Activated T-helper 17 cell treated with anti-CD3 and anti-CD28 coated beads, Interleukin-2, amount 50 U/mL, for 72 hours (primary cell): ENCODE data around the gene ELOVL5. TPM values are rescaled to one million over a fixed set of nuclear protein-coding genes. Genes with fewer than 3 reads are reported as not detected.
A peak's percentile ranks its signal among the peaks of the same experiment; 100 is the strongest.

ENCODE experiments used
- ATAC-seq: fragments of 150-1000 bp; cut with Tn5 transposase; replicated peaks from 2 replicates; pipeline ENCODE4 v1.10.0; 2021; ENCODE audit warnings: mild to moderate bottlenecking, moderate library complexity
- H3K27ac Mint-ChIP-seq: one replicate; pipeline ENCODE4 v1.8.0; 2022; ENCODE audit warnings: mixed read lengths
- H3K27me3 Mint-ChIP-seq: one replicate; pipeline ENCODE4 v1.8.0; 2022; ENCODE audit warnings: mixed read lengths
- H3K36me3 Mint-ChIP-seq: one replicate; pipeline ENCODE4 v1.8.0; 2022; ENCODE audit warnings: low read depth, mild to moderate bottlenecking, mixed read lengths
- H3K4me1 Mint-ChIP-seq: one replicate; pipeline ENCODE4 v1.8.0; 2022; ENCODE audit warnings: mixed read lengths
- H3K4me3 Mint-ChIP-seq: one replicate; pipeline ENCODE4 v1.8.0; 2022; ENCODE audit warnings: mild to moderate bottlenecking, mixed read lengths
- H3K9me3 Mint-ChIP-seq: one replicate; pipeline ENCODE4 v1.8.0; 2022; ENCODE audit warnings: mixed read lengths
- total RNA-seq, 2 donors: library from RNA; stranded (reverse); gene quantifications; one replicate each; pipeline ENCODE4 v1.2.3, GENCODE V29; 2022

ELOVL5 gene
- total RNA-seq, 2 donors from 2014 or later = 91.9 to 127 TPM

GRCh38 chr6:53297004-53297403, 51.7 kb downstream of the ELOVL5 start:
- ATAC-seq = no peak
- peak overlapping the region; percentile 75 for H3K27ac Mint-ChIP-seq
- H3K27me3 Mint-ChIP-seq = no peaks in the 10 kb centered on the region
- peaks cover 40% of the 10 kb centered on the region for H3K36me3 Mint-ChIP-seq
- peak overlapping the region; percentile 65 for H3K4me3 Mint-ChIP-seq
- no peaks in the 10 kb centered on the region for H3K9me3 Mint-ChIP-seq
- peaks cover 45% of the 10 kb centered on the region for H3K4me1 Mint-ChIP-seq

GRCh38 chr6:53295176-53295575, 53.6 kb downstream of the ELOVL5 start:
- H3K4me1 Mint-ChIP-seq = peaks cover 43% of the 10 kb centered on the region

GRCh38 chr6:53294611-53295010, 54.1 kb downstream of the ELOVL5 start:
- no peaks in the 10 kb centered on the region for H3K9me3 Mint-ChIP-seq
- H3K36me3 Mint-ChIP-seq = peaks cover 58% of the 10 kb centered on the region
- no peaks in the 10 kb centered on the region for H3K27me3 Mint-ChIP-seq
- peaks cover 45% of the 10 kb centered on the region for H3K4me1 Mint-ChIP-seq
- no peak for ATAC-seq
- H3K4me3 Mint-ChIP-seq = no peak overlapping the region
- no peak overlapping the region for H3K27ac Mint-ChIP-seq

More at GRCh38 chr6:53295176-53295575, 53.6 kb downstream of the ELOVL5 start:
- Mint-ChIP-seq H3K9me3 (no peaks in the 10 kb centered on the region), H3K36me3 (peaks cover 53% of the 10 kb centered on the region), H3K4me3 (no peak overlapping the region), H3K27me3 (no peaks in the 10 kb centered on the region), H3K27ac (no peak overlapping the region)
- ATAC-seq = no peak

GRCh38 chr6:53294095-53294494, 54.7 kb downstream of the ELOVL5 start:
- peaks cover 63% of the 10 kb centered on the region for H3K36me3 Mint-ChIP-seq
- H3K4me1 Mint-ChIP-seq = peaks cover 42% of the 10 kb centered on the region
- no peak overlapping the region for H3K4me3 Mint-ChIP-seq
- no peaks in the 10 kb centered on the region for H3K27me3 Mint-ChIP-seq
- peak overlapping the region; percentile 39 for H3K27ac Mint-ChIP-seq
- ATAC-seq = no peak
- H3K9me3 Mint-ChIP-seq = no peaks in the 10 kb centered on the region

- peak overlapping the region; percentile 39 for H3K27ac Mint-ChIP-seq
- H3K4me1 Mint-ChIP-seq = peaks cover 39% of the 10 kb centered on the region
- no peaks in the 10 kb centered on the region for H3K9me3 Mint-ChIP-seq
- peaks cover 68% of the 10 kb centered on the region for H3K36me3 Mint-ChIP-seq
- H3K4me3 Mint-ChIP-seq = peak overlapping the region; percentile 6
- no peak for ATAC-seq
- no peaks in the 10 kb centered on the region for H3K27me3 Mint-ChIP-seq
These were observed 55.1 kb downstream of the ELOVL5 start for GRCh38 chr6:53293691-53294090.

- H3K27ac Mint-ChIP-seq = peak overlapping the region; percentile 91
- peaks cover 35% of the 10 kb centered on the region for H3K4me1 Mint-ChIP-seq
- peak; percentile 79 for ATAC-seq
- H3K4me3 Mint-ChIP-seq = peak overlapping the region; percentile 66
- no peaks in the 10 kb centered on the region for H3K9me3 Mint-ChIP-seq
- H3K36me3 Mint-ChIP-seq = peaks cover 90% of the 10 kb centered on the region
- no peaks in the 10 kb centered on the region for H3K27me3 Mint-ChIP-seq
These were observed 57.9 kb downstream of the ELOVL5 start for GRCh38 chr6:53290537-53291510.

GRCh38 chr6:53287336-53288225, 61.2 kb downstream of the ELOVL5 start:
- H3K4me1 Mint-ChIP-seq = peaks cover 44% of the 10 kb centered on the region
- peak overlapping the region; percentile 91 for H3K27ac Mint-ChIP-seq
- peaks cover 92% of the 10 kb centered on the region for H3K36me3 Mint-ChIP-seq
- no peaks in the 10 kb centered on the region for H3K27me3 Mint-ChIP-seq
- ATAC-seq = no peak
- H3K9me3 Mint-ChIP-seq = no peaks in the 10 kb centered on the region
- no peak overlapping the region for H3K4me3 Mint-ChIP-seq

- no peaks in the 10 kb centered on the region for H3K9me3 Mint-ChIP-seq
- ATAC-seq = peak; percentile 80
- H3K4me3 Mint-ChIP-seq = peak overlapping the region; percentile 71
- peaks cover 31% of the 10 kb centered on the region for H3K4me1 Mint-ChIP-seq
- no peaks in the 10 kb centered on the region for H3K27me3 Mint-ChIP-seq
- H3K27ac Mint-ChIP-seq = peak overlapping the region; percentile 81
- H3K36me3 Mint-ChIP-seq = peaks cover 92% of the 10 kb centered on the region
These were observed 63.8 kb downstream of the ELOVL5 start for GRCh38 chr6:53284901-53285300.

GRCh38 chr6:53282741-53283140, 66.0 kb downstream of the ELOVL5 start:
- Mint-ChIP-seq H3K27me3 (no peaks in the 10 kb centered on the region), H3K9me3 (no peaks in the 10 kb centered on the region), H3K36me3 (peaks cover 92% of the 10 kb centered on the region), H3K4me1 (peaks cover 26% of the 10 kb centered on the region), H3K27ac (peak overlapping the region; percentile 62), H3K4me3 (peak overlapping the region; percentile 39)
- no peak for ATAC-seq

- H3K36me3 Mint-ChIP-seq = peaks cover 92% of the 10 kb centered on the region
- peaks cover 26% of the 10 kb centered on the region for H3K4me1 Mint-ChIP-seq
- no peaks in the 10 kb centered on the region for H3K9me3 Mint-ChIP-seq
- ATAC-seq = no peak
- peak overlapping the region; percentile 39 for H3K4me3 Mint-ChIP-seq
- H3K27me3 Mint-ChIP-seq = no peaks in the 10 kb centered on the region
- peak overlapping the region; percentile 62 for H3K27ac Mint-ChIP-seq
These were observed 66.5 kb downstream of the ELOVL5 start for GRCh38 chr6:53282234-53282633.

GRCh38 chr6:53281518-53282215, 67.1 kb downstream of the ELOVL5 start:
- Mint-ChIP-seq H3K27me3 (no peaks in the 10 kb centered on the region), H3K4me3 (peak overlapping the region; percentile 39), H3K4me1 (peaks cover 26% of the 10 kb centered on the region), H3K36me3 (peaks cover 92% of the 10 kb centered on the region), H3K9me3 (no peaks in the 10 kb centered on the region), H3K27ac (peak overlapping the region; percentile 62)
- ATAC-seq = no peak

- no peak for ATAC-seq
- Mint-ChIP-seq H3K4me1 (peaks cover 24% of the 10 kb centered on the region), H3K27me3 (no peaks in the 10 kb centered on the region), H3K36me3 (peaks cover 98% of the 10 kb centered on the region), H3K27ac (peak overlapping the region; percentile 43), H3K9me3 (no peaks in the 10 kb centered on the region), H3K4me3 (no peak overlapping the region)
These were observed 68.5 kb downstream of the ELOVL5 start for GRCh38 chr6:53280207-53280606.

GRCh38 chr6:53279293-53279692, 69.5 kb downstream of the ELOVL5 start:
- ATAC-seq = no peak
- H3K4me1 Mint-ChIP-seq = peaks cover 17% of the 10 kb centered on the region
- no peaks in the 10 kb centered on the region for H3K9me3 Mint-ChIP-seq
- no peak overlapping the region for H3K27ac Mint-ChIP-seq
- H3K27me3 Mint-ChIP-seq = no peaks in the 10 kb centered on the region
- H3K36me3 Mint-ChIP-seq = peaks cover 98% of the 10 kb centered on the region
- H3K4me3 Mint-ChIP-seq = no peak overlapping the region

- no peak for ATAC-seq
- no peak overlapping the region for H3K27ac Mint-ChIP-seq
- H3K27me3 Mint-ChIP-seq = no peaks in the 10 kb centered on the region
- H3K9me3 Mint-ChIP-seq = no peaks in the 10 kb centered on the region
- H3K4me3 Mint-ChIP-seq = no peak overlapping the region
- peaks cover 98% of the 10 kb centered on the region for H3K36me3 Mint-ChIP-seq
- peaks cover 5% of the 10 kb centered on the region for H3K4me1 Mint-ChIP-seq
These were observed 75.4 kb downstream of the ELOVL5 start for GRCh38 chr6:53273370-53273769.
